Pulmonary artery endothelial cell (primary cell): ENCODE data around the gene FAM219A. TPM values are rescaled to one million over a fixed set of nuclear protein-coding genes. Genes with fewer than 3 reads are reported as not detected.
"Not testable (repeated sequence)": the region's sequence is repeated elsewhere in the genome, so short reads cannot be mapped to it uniquely, and the experiment has no call there.

Source experiments
- DNase-seq: peaks from one replicate; pipeline ENCODE4 v3.0.0-alpha.2; 2011; ENCODE audit warnings: low read depth, low spot score
- total RNA-seq: library from RNA; depleted of rRNA; stranded (reverse); fragments of >200 nt; gene quantifications from 2 replicates; pipeline ENCODE4 v1.2.3, GENCODE V29; 2014

The FAM219A gene
- total RNA-seq, 1 donor from 2014 or later = 11.1 TPM

GRCh38 chr9:34376596-34377403 is 81.6 kb downstream of the FAM219A start, which contains the start of gene MYORG:
TSS of gene MYORG (minus strand) at chr9:34376898. CDS start at chr9:34372943, 3,955 bp downstream.
- peak; percentile 49 for DNase-seq

GRCh38 chr9:34375901-34376595 is 82.3 kb downstream of the FAM219A start:
- no peak for DNase-seq

- DNase-seq = no peak
Measured at GRCh38 chr9:34374905-34375552, 83.3 kb downstream of the FAM219A start.

GRCh38 chr9:34374339-34374738 is 84.0 kb downstream of the FAM219A start:
- DNase-seq = no peak

GRCh38 chr9:34373749-34374148 is 84.6 kb downstream of the FAM219A start:
- DNase-seq = no peak

- DNase-seq = no peak
Measured at GRCh38 chr9:34372467-34373011, 85.8 kb downstream of the FAM219A start.

GRCh38 chr9:34371886-34372466 is 86.4 kb downstream of the FAM219A start:
- no peak for DNase-seq

- no peak for DNase-seq
Measured at GRCh38 chr9:34370970-34371880, 87.1 kb downstream of the FAM219A start.

- no peak for DNase-seq
Measured at GRCh38 chr9:34370335-34370969, 87.9 kb downstream of the FAM219A start.

GRCh38 chr9:34369636-34370035 is 88.7 kb downstream of the FAM219A start:
- DNase-seq = no peak

GRCh38 chr9:34368796-34369195 is 89.6 kb downstream of the FAM219A start:
- not testable (repeated sequence) for DNase-seq

GRCh38 chr9:34367751-34368410 is 90.5 kb downstream of the FAM219A start:
- DNase-seq = not testable (repeated sequence)

GRCh38 chr9:34366365-34366764 is 92.0 kb downstream of the FAM219A start:
- DNase-seq = no peak

- no peak for DNase-seq
Measured at GRCh38 chr9:34365282-34365681, 93.1 kb downstream of the FAM219A start.

- DNase-seq = peak; percentile 51
Measured at GRCh38 chr9:34363619-34364351, 94.6 kb downstream of the FAM219A start.

- DNase-seq = no peak
Measured at GRCh38 chr9:34362614-34363214, 95.7 kb downstream of the FAM219A start.

GRCh38 chr9:34352957-34353356 is 105.4 kb downstream of the FAM219A start:
- DNase-seq = not testable (repeated sequence)

GRCh38 chr9:34352122-34352652 is 106.2 kb downstream of the FAM219A start:
- not testable (repeated sequence) for DNase-seq
